WERI-Rb-1 (cell line): ENCODE data around the gene GAS2.

Experiments
- DNase-seq: peaks from one replicate; pipeline ENCODE4 v3.0.0-alpha.2; 2020
- H3K27ac ChIP-seq: fragments of 250-450 bp; sonication (Bioruptor Pico); 2 replicates; pipeline ENCODE4 v1.5.1; 2020; ENCODE audit warnings: mild to moderate bottlenecking, moderate library complexity
- H3K27me3 ChIP-seq: fragments of 250-450 bp; sonication (Bioruptor Pico); 2 replicates; pipeline ENCODE4 v1.5.1; 2021; ENCODE audit warnings: mild to moderate bottlenecking, low read depth, moderate library complexity; ENCODE audit not compliant: insufficient read depth, severe bottlenecking
- H3K36me3 ChIP-seq: fragments of 250-450 bp; sonication (Bioruptor Pico); 2 replicates; pipeline ENCODE4 v1.5.1; 2020; ENCODE audit warnings: mild to moderate bottlenecking, moderate library complexity
- H3K4me3 ChIP-seq: 2 replicates; pipeline ENCODE4 v1.5.1; 2011; ENCODE audit warnings: low read depth, mild to moderate bottlenecking, control low read depth, low read length
- H3K9me3 ChIP-seq: fragments of 250-450 bp; sonication (Bioruptor Pico); 2 replicates; pipeline ENCODE4 v1.5.1; 2021; ENCODE audit warnings: mild to moderate bottlenecking, moderate library complexity; ENCODE audit not compliant: severe bottlenecking
- CTCF ChIP-seq: IDR thresholded peaks from 2 replicates; pipeline ENCODE4 v1.5.1; 2011; ENCODE audit warnings: low read depth, mild to moderate bottlenecking, control low read depth, inconsistent platforms, low read length

GAS2 gene

GRCh38 chr11:22666325-22666687, at the start of gene GAS2:
Gene GAS2, plus strand, starts transcription at chr11:22666611. Its CDS starts 8,259 bp downstream, at chr11:22674870.
- TF ChIP-seq CTCF = no peak
- Histone ChIP-seq H3K9me3 (no peaks in the 10 kb centered on the region), H3K4me3 (peak within 1 kb of the TSS; percentile 89), H3K27me3 (no peaks in the 10 kb centered on the region), H3K27ac (0 out of 2 replicates have a peak within 1 kb of the TSS, but pooled peaks have one; percentile 0), H3K36me3 (no peaks in the 10 kb centered on the region)
- no peak for DNase-seq

GRCh38 chr11:22617868-22618267, 48.5 kb upstream of the GAS2 start:
- no peak for DNase-seq
- Histone ChIP-seq H3K4me3 (no peak overlapping the region), H3K27ac (no peak overlapping the region), H3K9me3 (no peaks in the 10 kb centered on the region), H3K36me3 (no peaks in the 10 kb centered on the region), H3K27me3 (no peaks in the 10 kb centered on the region)
- TF ChIP-seq CTCF = no peak

- peak overlapping the region; percentile 96 for H3K4me3 ChIP-seq
- H3K36me3 ChIP-seq = no peaks in the 10 kb centered on the region; the same call in 1 of the 2 replicates
- DNase-seq = peak; percentile 87
- peak overlapping the region; percentile 89 for H3K27ac ChIP-seq
- H3K27me3 ChIP-seq = no peaks in the 10 kb centered on the region
- peak; percentile 77 for TF ChIP-seq CTCF
- no peaks in the 10 kb centered on the region for H3K9me3 ChIP-seq
Measured at GRCh38 chr11:22624742-22625447, 41.5 kb upstream of the GAS2 start.

- peak within 1 kb of the TSS; percentile 96 for H3K4me3 ChIP-seq
- H3K27me3 ChIP-seq = no peaks in the 10 kb centered on the region
- TF ChIP-seq CTCF = no peak
- no peaks in the 10 kb centered on the region; the same call in 1 of the 2 replicates for H3K36me3 ChIP-seq
- H3K9me3 ChIP-seq = no peaks in the 10 kb centered on the region
- peak; percentile 93 for DNase-seq
- peak within 1 kb of the TSS; percentile 89 for H3K27ac ChIP-seq
Measured at GRCh38 chr11:22625448-22626287, 40.7 kb upstream of the GAS2 start, which contains the start of gene FANCF. Gene FANCF, minus strand, starts transcription at chr11:22625823. Its CDS starts 13 bp downstream, at chr11:22625810.

- Histone ChIP-seq H3K9me3 (no peaks in the 10 kb centered on the region), H3K36me3 (no peaks in the 10 kb centered on the region; the same call in 1 of the 2 replicates), H3K27me3 (no peaks in the 10 kb centered on the region), H3K4me3 (no peak overlapping the region), H3K27ac (no peak overlapping the region)
- DNase-seq = no peak
- TF ChIP-seq CTCF = no peak
Measured at GRCh38 chr11:22626573-22627239, 39.7 kb upstream of the GAS2 start.
